HepG2 (cell line): ENCODE data around the gene RHOT2. TPM values are rescaled to one million over a fixed set of nuclear protein-coding genes. Genes with fewer than 3 reads are reported as not detected.

Experiments used
- ASH2L ChIP-seq: fragments of 300-600, 200-600 bp; sonication (generic); IDR thresholded peaks from 2 replicates; pipeline ENCODE4 v1.7.0; 2017; ENCODE audit warnings: low read depth, mild to moderate bottlenecking, moderate library complexity, mixed read lengths, low read length; ENCODE audit not compliant: insufficient read length
- CC2D1A ChIP-seq: sonication (generic); formaldehyde crosslinking; IDR thresholded peaks from 2 replicates; pipeline ENCODE4 v1.8.1; 2023; ENCODE audit warnings: mild to moderate bottlenecking, missing genetic modification reagents
- ELF3 ChIP-seq: IDR thresholded peaks from 2 replicates; pipeline ENCODE4 v1.6.1; 2016; ENCODE audit warnings: missing genetic modification reagents, missing compliant biosample characterization
- GABPA ChIP-seq, 2 experiments: IDR thresholded peaks; 2 replicates each; pipeline ENCODE4 v1.6.1; 2011 to 2016; ENCODE audit warnings: low read depth in 2 of 2, low read length in 1 of 2, missing biosample characterization in 1 of 2, missing genetic modification characterization in 1 of 2
- MAF1 ChIP-seq: sonication (generic); formaldehyde crosslinking; IDR thresholded peaks from 2 replicates; pipeline ENCODE4 v1.5.0; 2020; ENCODE audit warnings: missing genetic modification reagents, borderline replicate concordance
- NFYB ChIP-seq: sonication (generic); formaldehyde crosslinking; IDR thresholded peaks from 2 replicates; pipeline ENCODE4 v1.4.0; 2020; ENCODE audit warnings: missing genetic modification reagents
- NPAS2 ChIP-seq: sonication (generic); formaldehyde crosslinking; IDR thresholded peaks from 2 replicates; pipeline ENCODE4 v1.8.0; 2022; ENCODE audit warnings: mild to moderate bottlenecking, missing genetic modification reagents, borderline replicate concordance
- PRDM15 ChIP-seq: sonication (generic); formaldehyde crosslinking; IDR thresholded peaks from 2 replicates; pipeline ENCODE4 v1.4.0; 2020; ENCODE audit warnings: missing genetic modification reagents
- RFXANK ChIP-seq: IDR thresholded peaks from 2 replicates; pipeline ENCODE4 v1.6.1; 2016
- SIN3B ChIP-seq: fragments of 150-350 bp; IDR thresholded peaks from 2 replicates; pipeline ENCODE4 v1.6.1; 2014; ENCODE audit warnings: low read length
- SIX1 ChIP-seq: sonication (generic); formaldehyde crosslinking; IDR thresholded peaks from 2 replicates; pipeline ENCODE4 v1.4.0; 2020; ENCODE audit warnings: missing genetic modification reagents, borderline replicate concordance
- SNAI1 ChIP-seq: sonication (generic); formaldehyde crosslinking; IDR thresholded peaks from 2 replicates; pipeline ENCODE4 v1.5.0; 2020; ENCODE audit warnings: mild to moderate bottlenecking, missing genetic modification reagents, borderline replicate concordance
- SRSF4 ChIP-seq: fragments of 200-400 bp; formaldehyde crosslinking; IDR thresholded peaks from one replicate; pipeline ENCODE4 v1.6.1; 2018; ENCODE audit warnings: mild to moderate bottlenecking, low read depth, low read length, moderate library complexity; ENCODE audit not compliant: poor library complexity, severe bottlenecking
- STAT5B ChIP-seq: sonication (generic); formaldehyde crosslinking; IDR thresholded peaks from 2 replicates; pipeline ENCODE4 v1.4.0; 2020; ENCODE audit warnings: missing genetic modification reagents
- TAF1 ChIP-seq: sonication (generic); formaldehyde crosslinking; IDR thresholded peaks from 2 replicates; pipeline ENCODE4 v1.4.0; 2020; ENCODE audit warnings: missing genetic modification reagents
- ZBTB10 ChIP-seq: sonication (generic); formaldehyde crosslinking; IDR thresholded peaks from 2 replicates; pipeline ENCODE4 v1.4.0; 2020; ENCODE audit warnings: missing genetic modification reagents, borderline replicate concordance
- ZFP36L2 ChIP-seq: sonication (generic); formaldehyde crosslinking; IDR thresholded peaks from 2 replicates; pipeline ENCODE4 v1.4.0; 2020; ENCODE audit warnings: missing genetic modification reagents
- ZNF713 ChIP-seq: sonication (generic); formaldehyde crosslinking; IDR thresholded peaks from 2 replicates; pipeline ENCODE4 v1.4.0; 2020; ENCODE audit warnings: mild to moderate bottlenecking, missing genetic modification reagents
- ZNF724P ChIP-seq: sonication (generic); formaldehyde crosslinking; IDR thresholded peaks from 2 replicates; pipeline ENCODE4 v1.8.0; 2022; ENCODE audit warnings: missing genetic modification reagents, borderline replicate concordance
- ZNF737 ChIP-seq: sonication (generic); formaldehyde crosslinking; IDR thresholded peaks from 2 replicates; pipeline ENCODE4 v1.5.0; 2020; ENCODE audit warnings: missing genetic modification reagents, mild to moderate bottlenecking, borderline replicate concordance
- ZSCAN30 ChIP-seq: sonication (generic); formaldehyde crosslinking; IDR thresholded peaks from 2 replicates; pipeline ENCODE4 v1.5.0; 2020; ENCODE audit warnings: mild to moderate bottlenecking, missing genetic modification reagents
- polyA plus RNA-seq, 8 experiments: library from polyadenylated mRNA; depleted of rRNA in 3 of 8; stranded (reverse) in 7 of 8; unstranded in 1 of 8; fragments of >200 nt; fragmentation: Illumina TruSeq in 4 of 8; extraction: Trizol in 4 of 8; gene quantifications; 2 replicates each; pipeline versions ENCODE4 v1.2.1 to v1.2.3, GENCODE V29; 2011 to 2016; ENCODE audit warnings: low read depth in 4 of 8, missing spikeins in 1 of 8, mixed read lengths in 1 of 8; ENCODE audit not compliant: insufficient read depth in 1 of 8
- total RNA-seq, 5 experiments: library from RNA; depleted of rRNA; stranded (reverse); fragments of >200 nt; fragmentation: Illumina TruSeq; extraction: Trizol; gene quantifications; 2 replicates each; pipeline ENCODE4 v1.2.3, GENCODE V29; 2016; ENCODE audit warnings: low read depth in 1 of 5
- TF ChIP-seq, protein P1 (sequence below): sonication (generic); formaldehyde crosslinking; IDR thresholded peaks from 2 replicates; pipeline ENCODE4 v1.5.0; 2020; ENCODE audit warnings: mild to moderate bottlenecking, missing genetic modification reagents, moderate library complexity

Gene RHOT2
- total and polyA plus RNA-seq, 2 of the 13 experiments (the other 11 are each of a cell fraction or from before 2014, with no cell fraction given) = 63.6 to 76.9 TPM

- TF ChIP-seq ELF3 (CRISPR knock-in tag) (peak; percentile 46; the same call in 1 of the 2 replicates), NFYB (CRISPR knock-in tag) (no peak), ZNF737 (CRISPR knock-in tag) (no peak), MAF1 (CRISPR knock-in tag) (no peak), SIN3B (no peak), ZSCAN30 (CRISPR knock-in tag) (no peak; the same call in 1 of the 2 replicates), SRSF4 (no peak), ZFP36L2 (CRISPR knock-in tag) (no peak), RFXANK (CRISPR knock-in tag) (no peak), ZBTB10 (CRISPR knock-in tag) (peak; percentile 46; the same call in 1 of the 2 replicates), ASH2L (peak; percentile 59), GABPA (IDR thresholded peaks at IDR 0.05; ENCODE audit: low read depth, low read length) (no peak), GABPA (CRISPR knock-in tag; IDR thresholded peaks at IDR 0.05; ENCODE audit: low read depth) (no peak), CC2D1A (CRISPR knock-in tag) (no peak), ZNF713 (CRISPR knock-in tag) (peak; percentile 54; the same call in 1 of the 2 replicates), ZNF724P (CRISPR knock-in tag) (no peak), STAT5B (CRISPR knock-in tag) (no peak), NPAS2 (CRISPR knock-in tag) (no peak), SNAI1 (CRISPR knock-in tag) (no peak; the same call in 1 of the 2 replicates), SIX1 (CRISPR knock-in tag) (no peak), TAF1 (CRISPR knock-in tag) (peak; percentile 67), PRDM15 (no peak)
- TF ChIP-seq, protein P1, sequence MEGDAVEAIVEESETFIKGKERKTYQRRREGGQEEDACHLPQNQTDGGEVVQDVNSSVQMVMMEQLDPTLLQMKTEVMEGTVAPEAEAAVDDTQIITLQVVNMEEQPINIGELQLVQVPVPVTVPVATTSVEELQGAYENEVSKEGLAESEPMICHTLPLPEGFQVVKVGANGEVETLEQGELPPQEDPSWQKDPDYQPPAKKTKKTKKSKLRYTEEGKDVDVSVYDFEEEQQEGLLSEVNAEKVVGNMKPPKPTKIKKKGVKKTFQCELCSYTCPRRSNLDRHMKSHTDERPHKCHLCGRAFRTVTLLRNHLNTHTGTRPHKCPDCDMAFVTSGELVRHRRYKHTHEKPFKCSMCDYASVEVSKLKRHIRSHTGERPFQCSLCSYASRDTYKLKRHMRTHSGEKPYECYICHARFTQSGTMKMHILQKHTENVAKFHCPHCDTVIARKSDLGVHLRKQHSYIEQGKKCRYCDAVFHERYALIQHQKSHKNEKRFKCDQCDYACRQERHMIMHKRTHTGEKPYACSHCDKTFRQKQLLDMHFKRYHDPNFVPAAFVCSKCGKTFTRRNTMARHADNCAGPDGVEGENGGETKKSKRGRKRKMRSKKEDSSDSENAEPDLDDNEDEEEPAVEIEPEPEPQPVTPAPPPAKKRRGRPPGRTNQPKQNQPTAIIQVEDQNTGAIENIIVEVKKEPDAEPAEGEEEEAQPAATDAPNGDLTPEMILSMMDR (CRISPR knock-in tag) = 0 out of 2 replicates have a peak, but pooled peaks have one; percentile 6
Observed at GRCh38 chr16:641326-642188, 26.4 kb upstream of the RHOT2 start, which contains the start of gene MCRIP2 (continued).
